Mesenchymal stem cell (in vitro differentiated cells and primary cell): ENCODE data around the gene FOXK1.
A peak's percentile ranks its signal among the peaks of the same experiment; 100 is the strongest.

ENCODE experiments used
- DNase-seq: peaks from one replicate; pipeline ENCODE4 v3.0.0-alpha.2; 2013
- H2AFZ ChIP-seq: one replicate; pipeline ENCODE4 v1.6.1; 2013; ENCODE audit warnings: low read depth, mild to moderate bottlenecking, control low read depth, inconsistent platforms, low read length, moderate library complexity
- H2AK5ac ChIP-seq: 2 replicates; pipeline ENCODE4 v1.6.1; 2013; ENCODE audit warnings: low read length, moderate library complexity, mild to moderate bottlenecking, inconsistent platforms; ENCODE audit not compliant: severe bottlenecking
- H2BK120ac ChIP-seq: one replicate; pipeline ENCODE4 v1.6.1; 2013; ENCODE audit warnings: low read depth, mild to moderate bottlenecking, inconsistent platforms, low read length, moderate library complexity
- H2BK12ac ChIP-seq, 2 experiments: one replicate each; pipeline ENCODE4 v1.6.1; 2013; ENCODE audit warnings: inconsistent platforms in 2 of 2, low read length in 2 of 2, mild to moderate bottlenecking in 2 of 2, moderate library complexity in 2 of 2, control low read depth in 1 of 2
- H2BK15ac ChIP-seq: one replicate; pipeline ENCODE4 v1.6.1; 2013; ENCODE audit warnings: mild to moderate bottlenecking, low read depth, inconsistent platforms; ENCODE audit not compliant: poor library complexity, severe bottlenecking
- H2BK5ac ChIP-seq: 2 replicates; pipeline ENCODE4 v1.6.1; 2013; ENCODE audit warnings: low read depth, mild to moderate bottlenecking, low read length, control low read depth, inconsistent platforms; ENCODE audit not compliant: poor library complexity, severe bottlenecking
- H3K14ac ChIP-seq, 2 experiments: one replicate each; pipeline ENCODE4 v1.6.1; 2013; ENCODE audit warnings: inconsistent platforms in 2 of 2, low read length in 2 of 2, control low read depth in 1 of 2, mild to moderate bottlenecking in 1 of 2, moderate library complexity in 1 of 2
- H3K18ac ChIP-seq, 2 experiments: one replicate each; pipeline ENCODE4 v1.6.1; 2013; ENCODE audit warnings: inconsistent platforms in 2 of 2, low read length in 2 of 2, control low read depth in 1 of 2, low read depth in 1 of 2, mild to moderate bottlenecking in 1 of 2
- H3K23ac ChIP-seq, 2 experiments: one replicate each; pipeline ENCODE4 v1.6.1; 2013; ENCODE audit warnings: inconsistent platforms in 2 of 2, low read length in 2 of 2, mild to moderate bottlenecking in 2 of 2, moderate library complexity in 2 of 2, control low read depth in 1 of 2
- H3K27ac ChIP-seq: 2 replicates; pipeline ENCODE4 v1.5.1; 2013; ENCODE audit warnings: mild to moderate bottlenecking, moderate library complexity, low read length, control low read depth, inconsistent platforms; ENCODE audit not compliant: poor library complexity, severe bottlenecking
- H3K27me3 ChIP-seq, 2 experiments: 2 replicates each; pipeline versions ENCODE4 v1.6.1 to v1.7.0; 2013; ENCODE audit warnings: low read length in 2 of 2, mild to moderate bottlenecking in 2 of 2, moderate library complexity in 2 of 2, control low read depth in 1 of 2, inconsistent platforms in 1 of 2; ENCODE audit not compliant: control insufficient read depth in 1 of 2, insufficient read depth in 1 of 2
- H3K36me3 ChIP-seq, 2 experiments: 2 replicates each; pipeline versions ENCODE4 v1.6.1 to v1.7.0; 2013; ENCODE audit warnings: low read length in 2 of 2, control low read depth in 1 of 2, inconsistent platforms in 1 of 2, low read depth in 1 of 2, mild to moderate bottlenecking in 1 of 2; ENCODE audit not compliant: insufficient read depth in 2 of 2, control insufficient read depth in 1 of 2
- H3K4ac ChIP-seq, 2 experiments: one replicate each; pipeline ENCODE4 v1.6.1; 2013; ENCODE audit warnings: inconsistent platforms in 2 of 2, low read length in 2 of 2, mild to moderate bottlenecking in 2 of 2, moderate library complexity in 2 of 2, control low read depth in 1 of 2, low read depth in 1 of 2
- H3K4me1 ChIP-seq: 2 replicates; pipeline ENCODE4 v1.6.1; 2013; ENCODE audit warnings: low read depth, low read length, control low read depth; ENCODE audit not compliant: control insufficient read depth, insufficient read depth
- H3K4me2 ChIP-seq: 2 replicates; pipeline ENCODE4 v1.6.1; 2013; ENCODE audit warnings: low read length, mild to moderate bottlenecking, inconsistent platforms; ENCODE audit not compliant: poor library complexity, severe bottlenecking
- H3K4me3 ChIP-seq, 2 experiments: 2 replicates each; pipeline versions ENCODE4 v1.5.1 to v1.7.0; 2013; ENCODE audit warnings: low read length in 2 of 2, mild to moderate bottlenecking in 2 of 2, control low read depth in 1 of 2, low read depth in 1 of 2; ENCODE audit not compliant: insufficient read depth in 1 of 2
- H3K79me1 ChIP-seq: replicated peaks from 2 replicates; pipeline ENCODE4 v1.6.1; 2013; ENCODE audit warnings: mild to moderate bottlenecking, control low read depth, low read length, inconsistent platforms; ENCODE audit not compliant: poor library complexity, severe bottlenecking
- H3K9ac ChIP-seq: 2 replicates; pipeline ENCODE4 v1.7.0; 2013; ENCODE audit warnings: mild to moderate bottlenecking, low read length, moderate library complexity
- H3K9me3 ChIP-seq: 2 replicates; pipeline ENCODE4 v1.7.0; 2013; ENCODE audit warnings: mild to moderate bottlenecking, low read length; ENCODE audit not compliant: control insufficient read depth
- H4K8ac ChIP-seq: one replicate; pipeline ENCODE4 v1.6.1; 2013; ENCODE audit warnings: inconsistent platforms, mild to moderate bottlenecking, low read length, moderate library complexity
- H4K91ac ChIP-seq: one replicate; pipeline ENCODE4 v1.6.1; 2013; ENCODE audit warnings: mild to moderate bottlenecking, low read length, inconsistent platforms
- WGBS: methylation state at CpG from one replicate; pipeline ENCODE4 v1.1.7; 2013; ENCODE audit warnings: mixed read lengths; 5-methylcytosine and 5-hydroxymethylcytosine counted together

Gene FOXK1

DNA sequence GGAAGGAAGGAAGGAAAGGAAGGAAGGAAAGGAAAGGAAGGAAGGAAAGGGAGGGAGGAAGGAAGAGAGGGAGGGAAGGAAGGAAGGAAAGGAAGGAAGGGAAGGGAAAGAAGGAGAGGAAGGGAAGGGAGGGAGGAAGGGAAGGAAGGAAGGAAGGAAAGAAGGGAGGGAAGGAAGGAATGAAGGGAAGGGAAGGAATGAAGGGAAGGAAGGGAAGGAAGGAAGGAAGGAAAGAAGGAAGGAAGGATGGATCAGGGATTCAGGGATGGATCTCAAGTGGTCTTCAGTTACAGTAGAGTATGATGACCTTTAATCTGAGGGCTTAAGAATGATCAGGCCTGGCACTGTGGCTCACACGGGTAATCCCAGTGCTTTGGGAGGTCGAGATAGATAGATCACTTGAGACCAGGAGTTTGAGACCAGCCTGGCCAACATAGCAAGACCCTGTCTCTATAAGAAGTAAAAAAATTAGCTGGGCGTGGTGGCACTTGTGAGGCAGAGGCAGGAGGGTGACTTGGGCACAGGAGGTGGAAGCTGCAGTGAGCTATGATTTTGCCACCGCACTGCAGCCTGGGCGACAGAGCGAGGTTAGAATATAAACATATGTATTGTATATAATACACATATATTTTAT lies 760 bp upstream of the FOXK1 start:
- peak overlapping the region; percentile 66 for H4K8ac ChIP-seq
- peak overlapping the region; percentile 18 for H2AFZ ChIP-seq
- no peak overlapping the region for H2BK120ac ChIP-seq
- no peaks in the 10 kb centered on the region for H3K27me3 ChIP-seq
- H3K27ac ChIP-seq, result no peak overlapping the region
- no peak overlapping the region for H3K23ac ChIP-seq
- 86% methylated on average over 3 of the region's 6 CpGs for WGBS
- H3K4ac ChIP-seq, result no peak overlapping the region
- peaks cover 10% of the 10 kb centered on the region for H3K4me1 ChIP-seq
- H3K9ac ChIP-seq, result peak overlapping the region; percentile 87
- H4K91ac ChIP-seq, result no peak overlapping the region
- peak overlapping the region in 1 of 2 experiments; percentile 6 for H2BK12ac ChIP-seq
- no peak overlapping the region for H2AK5ac ChIP-seq
- no peaks in the 10 kb centered on the region for H3K9me3 ChIP-seq
- no peak overlapping the region for H3K14ac ChIP-seq
- H3K4me3 ChIP-seq, result peak overlapping the region in 1 of 2 experiments; percentile 78
- H3K18ac ChIP-seq, result no peak overlapping the region
- no peak overlapping the region for H2BK5ac ChIP-seq
- H2BK15ac ChIP-seq, result peak overlapping the region; percentile 87
- no peaks in the 10 kb centered on the region for H3K79me1 ChIP-seq
- DNase-seq, result no peak
- peak overlapping the region; percentile 84 for H3K4me2 ChIP-seq
- peaks cover 0 to 6% of the 10 kb centered on the region in 2 experiments for H3K36me3 ChIP-seq

DNA sequence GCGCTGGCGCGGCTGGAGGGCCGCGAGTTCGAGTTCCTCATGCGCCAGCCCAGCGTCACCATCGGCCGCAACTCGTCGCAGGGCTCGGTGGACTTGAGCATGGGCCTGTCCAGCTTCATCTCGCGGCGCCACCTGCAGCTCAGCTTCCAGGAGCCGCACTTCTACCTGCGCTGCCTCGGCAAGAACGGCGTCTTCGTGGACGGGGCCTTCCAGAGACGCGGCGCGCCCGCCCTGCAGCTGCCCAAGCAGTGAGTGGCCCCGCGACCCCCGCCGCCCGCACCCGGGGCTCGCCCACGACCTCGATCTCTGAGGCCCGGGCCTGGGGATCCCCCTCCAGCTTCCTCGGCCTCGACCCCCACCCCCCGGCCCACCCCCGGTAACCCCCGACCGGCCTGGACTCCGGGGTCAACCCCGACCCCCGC lies 537 bp downstream of the FOXK1 start:
- peaks cover 10% of the 10 kb centered on the region for H3K4me1 ChIP-seq
- peak overlapping the region; percentile 84 to 98 for H3K4ac ChIP-seq
- peak overlapping the region in 1 of 2 experiments; percentile 99 for H3K23ac ChIP-seq
- peak overlapping the region; percentile 93 for H2BK15ac ChIP-seq
- no peak overlapping the region for H2AFZ ChIP-seq
- H2AK5ac ChIP-seq, result no peak overlapping the region
- peak overlapping the region in 1 of 2 experiments; percentile 76 for H2BK12ac ChIP-seq
- peaks cover 0 to 9% of the 10 kb centered on the region in 2 experiments for H3K36me3 ChIP-seq
- H3K18ac ChIP-seq, result peak overlapping the region; percentile 89 to 97
- H3K79me1 ChIP-seq, result no peaks in the 10 kb centered on the region
- peak overlapping the region; percentile 92 for H2BK120ac ChIP-seq
- H3K9me3 ChIP-seq, result no peaks in the 10 kb centered on the region
- DNase-seq, result peak; percentile 49
- H2BK5ac ChIP-seq, result no peak overlapping the region
- H3K9ac ChIP-seq, result peak overlapping the region; percentile 96
- 0% methylated on average over 20 of the region's 47 CpGs for WGBS
- no peaks in the 10 kb centered on the region for H3K27me3 ChIP-seq
- peak overlapping the region; percentile 92 for H4K91ac ChIP-seq
- peak overlapping the region; percentile 89 for H3K4me2 ChIP-seq
- peak overlapping the region; percentile 97 for H4K8ac ChIP-seq
- peak overlapping the region; percentile 98 to 99 for H3K14ac ChIP-seq
- H3K27ac ChIP-seq, result peak overlapping the region; percentile 91
- peak overlapping the region; percentile 87 to 97 for H3K4me3 ChIP-seq

- no peak for DNase-seq
- peak overlapping the region in 1 of 2 experiments; percentile 57 for H3K23ac ChIP-seq
- peak overlapping the region; percentile 96 for H2BK15ac ChIP-seq
- H3K18ac ChIP-seq, result peak overlapping the region; percentile 98 to 99
- peak overlapping the region; percentile 89 for H3K4me2 ChIP-seq
- H3K4ac ChIP-seq, result peak overlapping the region; percentile 76 to 84
- no peaks in the 10 kb centered on the region for H3K79me1 ChIP-seq
- peaks cover 0 to 9% of the 10 kb centered on the region in 2 experiments for H3K36me3 ChIP-seq
- peak overlapping the region; percentile 91 for H2BK120ac ChIP-seq
- H2BK12ac ChIP-seq, result peak overlapping the region; percentile 23 to 76
- H2BK5ac ChIP-seq, result peak overlapping the region; percentile 76
- H4K8ac ChIP-seq, result peak overlapping the region; percentile 97
- H3K4me1 ChIP-seq, result peaks cover 10% of the 10 kb centered on the region
- H3K4me3 ChIP-seq, result peak overlapping the region; percentile 87 to 97
- peak overlapping the region; percentile 96 for H3K9ac ChIP-seq
- H3K14ac ChIP-seq, result peak overlapping the region; percentile 39 to 99
- no peaks in the 10 kb centered on the region for H3K27me3 ChIP-seq
- no peak overlapping the region for H2AFZ ChIP-seq
- no peaks in the 10 kb centered on the region for H3K9me3 ChIP-seq
- peak overlapping the region; percentile 62 for H2AK5ac ChIP-seq
- WGBS, result 11% methylated on average over 22 of the region's 23 CpGs
- H4K91ac ChIP-seq, result peak overlapping the region; percentile 99
- peak overlapping the region; percentile 91 for H3K27ac ChIP-seq
These were observed 1.2 kb downstream of the FOXK1 start for GRCh38 chr7:4683043-4683883.
